Raji (cell line): Measurements from ENCODE around the gene TP53I13.
A peak's percentile ranks its signal among the peaks of the same experiment; 100 is the strongest.

Source experiments
- POLR2A ChIP-seq: IDR thresholded peaks from 2 replicates; pipeline ENCODE4 v1.6.1; 2011; ENCODE audit warnings: low read depth, low read length, control low read depth; ENCODE audit not compliant: insufficient read depth

Gene TP53I13

DNA sequence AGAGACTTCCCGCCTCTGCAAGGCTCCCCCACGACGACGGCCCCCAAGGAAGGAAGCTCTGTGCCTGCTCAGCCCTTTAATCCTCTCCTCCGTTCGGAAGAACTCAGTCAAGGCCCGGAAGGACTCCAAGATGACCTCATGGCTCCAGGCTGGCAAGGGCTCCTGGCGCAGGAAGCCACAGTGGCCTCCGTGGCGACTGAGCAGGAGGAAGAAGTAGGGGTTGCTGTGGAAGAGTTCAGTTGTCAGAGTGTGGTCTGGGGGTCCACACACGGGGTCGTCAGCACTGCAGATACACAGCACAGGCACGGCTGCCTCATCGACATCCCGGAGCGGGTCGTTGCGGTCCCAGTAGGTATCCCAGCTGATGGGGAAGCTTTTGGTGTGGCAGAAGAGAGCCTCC, 5.9 kb upstream of the TP53I13 start:
- no peak for TF ChIP-seq POLR2A

DNA sequence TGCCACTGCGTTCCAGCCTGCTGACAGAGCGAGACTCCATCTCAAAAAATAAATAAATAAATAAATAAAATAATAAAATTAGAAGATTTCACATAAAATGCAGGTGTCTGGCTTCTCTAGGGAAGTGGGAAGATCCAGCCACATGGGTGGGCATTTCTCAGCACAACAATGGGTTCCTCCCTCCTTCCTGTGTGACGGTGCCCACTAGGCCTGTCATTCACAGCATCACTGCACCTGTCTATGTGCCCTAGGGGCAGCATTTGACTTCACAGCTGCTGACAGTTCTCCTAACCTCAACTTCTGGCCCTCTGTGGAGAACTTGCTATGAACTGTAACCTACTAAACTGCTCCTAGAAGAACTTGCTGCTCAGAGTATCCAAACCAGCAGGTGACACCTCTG, 4.7 kb upstream of the TP53I13 start:
- no peak for TF ChIP-seq POLR2A

- peak; percentile 53; the same call in 1 of the 2 replicates for TF ChIP-seq POLR2A
Measured at GRCh38 chr17:29565643-29566472, 2.6 kb upstream of the TP53I13 start.

DNA sequence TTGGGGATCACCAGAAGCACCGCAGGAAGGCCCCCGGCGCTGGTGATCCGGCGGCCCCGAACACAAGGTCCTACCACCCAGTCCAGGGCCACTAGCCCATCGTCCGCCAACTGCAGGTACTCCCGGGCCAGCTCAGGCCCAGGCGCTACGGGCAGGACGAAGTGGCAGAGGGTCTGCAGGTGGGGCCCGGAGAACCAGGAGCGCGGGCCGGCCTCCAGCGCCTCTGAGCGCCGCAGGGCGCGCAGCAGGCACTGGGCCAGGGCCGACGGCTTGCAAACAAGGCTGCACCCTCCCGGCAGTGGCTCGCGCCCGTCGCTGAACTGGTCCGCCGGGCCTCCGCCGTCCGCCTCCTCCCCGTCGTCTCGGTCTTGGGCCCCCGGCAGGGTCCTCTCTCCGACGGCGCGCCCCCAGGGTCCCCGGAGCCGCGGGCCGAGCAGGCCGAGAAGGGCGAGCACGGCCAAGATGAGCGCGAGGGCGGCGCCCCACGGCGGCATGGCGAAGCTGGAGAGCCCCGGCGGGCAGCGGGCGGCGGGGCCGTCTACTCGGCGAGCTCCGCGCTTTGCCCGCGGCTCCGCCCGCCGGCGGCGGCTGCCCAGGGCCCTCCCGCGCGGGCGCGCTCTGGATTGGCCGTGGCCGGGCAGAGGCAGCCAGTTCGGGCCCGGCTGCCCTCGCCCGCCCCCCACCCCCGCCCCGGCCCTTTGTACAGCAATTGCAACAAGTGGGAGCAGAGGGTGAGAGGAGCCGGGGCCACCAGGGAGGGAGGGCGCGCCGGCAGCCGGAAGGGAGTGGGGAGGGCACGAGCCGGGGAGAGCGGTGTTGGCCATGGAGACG, 1.8 kb upstream of the TP53I13 start, which contains the start of gene ABHD15:
Gene ABHD15 (minus strand): TSS at position 565 of the 831 bp plus-strand sequence. CDS start 71 bp downstream, at position 494.
- TF ChIP-seq POLR2A, result peak; percentile 37; the same call in 1 of the 2 replicates

- TF ChIP-seq POLR2A, result no peak
Measured at GRCh38 chr17:29567304-29567553, 1.3 kb upstream of the TP53I13 start.

- TF ChIP-seq POLR2A, result no peak; the same call in 1 of the 2 replicates
Measured at GRCh38 chr17:29567554-29568330, 759 bp upstream of the TP53I13 start.

GRCh38 chr17:29569245-29569950, 897 bp downstream of the TP53I13 start:
- no peak for TF ChIP-seq POLR2A

- no peak for TF ChIP-seq POLR2A
Measured at GRCh38 chr17:29570521-29570920, 2.0 kb downstream of the TP53I13 start.

- TF ChIP-seq POLR2A, result no peak
Measured at GRCh38 chr17:29571486-29571882, 3.0 kb downstream of the TP53I13 start.

DNA sequence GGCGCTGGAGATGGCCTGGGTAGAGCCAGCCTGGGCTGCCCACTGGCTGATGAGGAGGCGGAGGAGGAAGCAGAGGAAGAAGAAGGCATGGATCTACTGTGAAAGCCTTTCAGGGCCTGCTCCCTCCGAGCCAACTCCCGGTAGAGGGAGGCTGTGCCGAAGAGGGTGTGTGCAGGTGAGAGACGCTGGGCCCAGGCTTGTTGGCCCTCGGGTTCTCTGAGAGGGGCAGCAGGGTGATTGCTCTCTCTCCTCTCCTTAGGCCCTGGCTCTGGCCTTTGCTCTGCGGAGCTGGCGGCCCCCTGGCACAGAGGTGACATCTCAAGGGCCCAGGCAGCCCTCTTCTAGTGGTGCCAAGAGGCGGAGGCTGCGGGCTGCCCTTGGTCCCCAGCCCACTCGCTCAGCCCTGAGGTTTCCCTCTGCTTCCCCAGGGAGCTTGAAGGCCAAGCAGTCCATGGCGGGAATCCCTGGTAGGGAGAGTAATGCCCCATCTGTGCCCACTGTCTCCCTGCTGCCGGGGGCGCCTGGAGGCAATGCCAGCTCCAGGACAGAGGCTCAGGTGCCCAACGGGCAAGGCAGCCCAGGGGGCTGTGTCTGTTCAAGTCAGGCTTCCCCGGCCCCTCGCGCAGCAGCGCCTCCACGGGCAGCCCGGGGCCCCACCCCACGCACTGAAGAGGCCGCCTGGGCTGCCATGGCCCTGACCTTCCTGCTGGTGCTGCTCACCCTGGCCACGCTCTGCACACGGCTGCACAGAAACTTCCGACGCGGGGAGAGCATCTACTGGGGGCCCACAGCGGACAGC, 3.6 kb downstream of the TP53I13 start:
- TF ChIP-seq POLR2A, result no peak

GRCh38 chr17:29572691-29573557, 4.4 kb downstream of the TP53I13 start:
- TF ChIP-seq POLR2A, result no peak

DNA sequence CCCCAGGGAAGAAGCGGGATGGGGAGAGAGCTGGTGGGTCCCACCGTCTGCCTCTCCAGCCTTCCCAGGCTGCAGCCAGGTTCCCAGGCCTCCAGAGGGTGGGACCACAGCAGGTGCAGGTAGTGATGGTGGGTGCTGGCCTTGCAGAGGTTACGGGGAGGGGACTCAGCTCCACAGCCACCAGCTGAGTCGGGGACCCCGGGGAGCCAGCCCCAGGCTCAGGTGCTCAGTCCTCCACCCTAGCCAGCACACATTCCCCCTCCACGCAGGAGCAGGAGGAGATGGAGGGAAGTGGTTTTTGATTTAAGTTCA, 5.0 kb downstream of the TP53I13 start:
- no peak for TF ChIP-seq POLR2A
